ENCODE data around the gene SPIB.
"Not testable (repeated sequence)": the region's sequence is repeated elsewhere in the genome, so short reads cannot be mapped to it uniquely, and the experiment has no call there.

The SPIB gene

DNA sequence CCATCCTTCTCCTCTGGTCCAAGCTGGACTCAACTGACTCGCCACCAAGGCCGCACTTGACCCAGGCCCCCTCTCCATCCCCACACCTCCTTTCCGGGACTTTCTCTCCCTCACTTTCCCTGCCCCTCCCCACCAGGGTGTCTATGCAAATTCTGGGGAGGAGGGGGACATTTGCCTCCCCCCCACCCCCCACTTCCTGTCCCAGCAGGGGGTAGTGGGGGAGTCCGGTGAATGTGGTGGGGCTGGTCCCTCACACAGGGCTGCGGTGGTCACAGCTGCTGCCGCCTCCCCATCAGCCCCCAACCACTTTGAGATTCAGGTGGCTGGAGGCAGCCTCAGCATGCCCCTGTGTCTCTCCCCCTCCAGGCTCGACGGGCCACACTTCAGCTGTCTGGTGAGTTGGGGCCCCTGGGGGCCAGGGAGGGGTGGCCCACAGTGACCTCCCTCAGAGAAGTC is 870 bp downstream of the SPIB start:
- DNase-seq: no peak

DNA sequence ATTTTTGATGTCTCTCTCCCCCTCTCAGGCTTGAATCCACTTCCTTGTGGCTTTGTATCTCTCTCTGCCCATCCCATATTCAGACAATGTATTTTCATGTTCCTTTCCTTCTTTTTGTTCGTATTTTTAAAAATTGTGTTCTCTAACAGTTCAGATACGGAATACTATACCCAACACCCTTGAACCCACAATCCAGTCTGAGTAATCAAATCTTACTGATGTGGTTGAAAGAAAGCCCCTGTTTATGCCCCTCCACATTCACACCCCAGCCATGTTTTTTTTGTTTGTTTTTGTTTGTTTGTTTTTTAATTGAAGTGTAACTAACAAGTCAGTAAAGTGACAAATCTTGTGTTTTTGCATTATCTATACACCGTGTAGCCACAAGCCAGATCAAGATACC is 1.4 kb downstream of the SPIB start:
- DNase-seq: no peak

DNA sequence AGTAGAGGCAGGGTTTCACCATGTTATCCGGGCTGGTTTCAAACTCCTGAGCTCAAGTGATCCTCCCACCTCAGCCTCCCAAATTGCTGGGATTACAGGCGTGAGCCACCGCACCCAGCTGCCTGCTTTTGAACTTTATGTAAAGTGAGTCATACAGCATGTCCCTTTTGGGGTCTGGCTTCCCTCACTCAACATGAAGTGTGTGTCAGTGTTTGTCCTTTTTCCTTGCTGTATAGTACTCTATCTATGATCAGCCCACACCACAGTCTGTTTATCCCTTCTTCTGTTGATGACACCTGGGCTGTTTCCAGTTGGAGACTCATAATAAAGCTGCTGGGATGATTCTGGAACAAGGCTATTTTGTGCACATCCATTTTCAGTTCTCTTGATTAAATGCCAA is 2.1 kb downstream of the SPIB start:
- DNase-seq: no peak

DNA sequence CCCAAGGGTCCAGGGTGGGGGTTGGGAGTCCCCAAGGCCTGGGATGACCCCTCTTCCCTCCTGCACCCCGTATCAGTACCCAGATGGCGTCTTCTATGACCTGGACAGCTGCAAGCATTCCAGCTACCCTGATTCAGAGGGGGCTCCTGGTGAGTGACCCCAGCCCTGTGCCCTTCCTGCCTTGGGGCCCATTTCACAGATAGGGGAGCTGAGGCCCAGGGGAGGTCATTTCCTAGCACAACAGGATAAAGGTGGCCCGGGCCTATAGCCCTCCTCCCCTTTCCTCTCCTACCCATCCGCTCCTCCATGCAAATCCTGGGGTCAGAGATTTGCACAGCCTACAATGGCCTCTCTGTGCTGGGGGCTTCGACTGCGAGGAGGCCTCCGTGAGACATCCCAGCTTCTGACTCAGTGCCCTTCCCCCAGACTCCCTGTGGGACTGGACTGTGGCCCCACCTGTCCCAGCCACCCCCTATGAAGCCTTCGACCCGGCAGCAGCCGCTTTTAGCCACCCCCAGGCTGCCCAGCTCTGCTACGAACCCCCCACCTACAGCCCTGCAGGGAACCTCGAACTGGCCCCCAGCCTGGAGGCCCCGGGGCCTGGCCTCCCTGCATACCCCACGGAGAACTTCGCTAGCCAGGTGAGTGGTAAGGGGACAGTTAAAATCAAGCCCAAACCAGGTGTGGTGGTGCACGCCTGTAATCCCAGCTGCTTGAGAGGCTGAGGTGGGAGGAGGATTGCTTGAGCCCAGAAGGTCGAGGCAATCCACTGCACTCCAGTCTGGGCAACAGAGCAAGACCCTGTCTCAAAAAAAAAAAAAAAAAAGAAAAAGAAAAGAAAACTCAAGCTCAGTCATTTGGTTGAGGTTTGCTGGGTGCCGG is 3.9 kb downstream of the SPIB start:
- no peak for DNase-seq

DNA sequence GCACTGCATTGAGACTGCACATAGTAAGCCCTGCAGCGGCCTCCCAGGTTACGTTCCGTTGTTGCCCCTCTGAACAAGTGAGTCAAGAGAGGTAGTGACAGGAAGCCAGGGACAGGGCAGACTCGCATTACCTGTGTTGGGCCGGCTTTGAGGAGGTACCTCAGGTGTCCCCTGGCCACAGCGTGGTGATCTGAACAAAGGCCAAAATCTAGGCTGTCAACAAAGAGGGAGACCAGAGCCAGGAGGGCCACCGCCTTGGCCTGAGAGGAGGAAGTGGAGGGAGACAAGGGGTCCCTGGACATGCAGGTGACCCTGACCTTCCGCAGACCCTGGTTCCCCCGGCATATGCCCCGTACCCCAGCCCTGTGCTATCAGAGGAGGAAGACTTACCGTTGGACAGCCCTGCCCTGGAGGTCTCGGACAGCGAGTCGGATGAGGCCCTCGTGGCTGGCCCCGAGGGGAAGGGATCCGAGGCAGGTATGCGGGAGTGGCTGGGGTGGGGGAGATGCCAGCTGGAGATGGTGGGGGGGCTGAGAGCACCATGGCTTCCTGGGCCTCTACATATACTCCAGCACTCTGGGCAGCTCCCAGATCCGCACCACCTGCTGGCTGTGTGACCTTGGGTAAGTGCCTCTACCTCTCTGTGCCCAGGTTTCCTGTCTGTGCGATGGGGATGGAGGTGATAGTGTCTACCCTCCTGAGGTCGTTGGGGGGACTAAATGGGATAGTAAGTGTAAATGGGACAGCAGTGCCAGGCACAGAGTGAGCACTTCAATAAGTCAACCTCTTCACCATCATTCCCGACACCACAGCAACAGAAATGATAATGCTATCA is 4.8 kb downstream of the SPIB start:
- DNase-seq: no peak

DNA sequence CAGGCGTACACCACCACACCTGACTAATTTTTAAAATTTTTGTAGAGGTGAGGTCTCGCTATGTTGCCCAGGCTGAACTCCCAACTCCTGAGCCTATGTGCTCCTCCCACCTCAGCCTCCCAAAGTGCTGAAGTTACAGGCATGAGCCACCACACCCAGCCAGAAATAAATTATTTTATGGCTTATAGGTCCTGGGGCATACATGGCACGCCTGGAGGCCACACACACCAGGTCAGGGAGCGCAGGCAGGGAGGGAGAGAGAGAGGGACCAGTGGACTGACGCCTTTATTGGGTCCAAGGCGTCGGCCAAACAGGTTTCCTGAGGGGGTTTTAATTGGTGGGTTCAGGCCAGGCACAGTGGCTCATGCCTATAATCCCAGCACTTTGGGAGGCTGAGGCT is 6.8 kb downstream of the SPIB start:
- no peak for DNase-seq

GRCh38 chr19:50427318-50427925 is 8.7 kb downstream of the SPIB start:
- DNase-seq: no peak

DNA sequence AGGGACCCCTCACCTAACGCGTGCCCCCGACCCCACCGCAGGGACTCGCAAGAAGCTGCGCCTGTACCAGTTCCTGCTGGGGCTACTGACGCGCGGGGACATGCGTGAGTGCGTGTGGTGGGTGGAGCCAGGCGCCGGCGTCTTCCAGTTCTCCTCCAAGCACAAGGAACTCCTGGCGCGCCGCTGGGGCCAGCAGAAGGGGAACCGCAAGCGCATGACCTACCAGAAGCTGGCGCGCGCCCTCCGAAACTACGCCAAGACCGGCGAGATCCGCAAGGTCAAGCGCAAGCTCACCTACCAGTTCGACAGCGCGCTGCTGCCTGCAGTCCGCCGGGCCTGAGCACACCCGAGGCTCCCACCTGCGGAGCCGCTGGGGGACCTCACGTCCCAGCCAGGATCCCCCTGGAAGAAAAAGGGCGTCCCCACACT is 9.3 kb downstream of the SPIB start:
- DNase-seq: no peak

DNA sequence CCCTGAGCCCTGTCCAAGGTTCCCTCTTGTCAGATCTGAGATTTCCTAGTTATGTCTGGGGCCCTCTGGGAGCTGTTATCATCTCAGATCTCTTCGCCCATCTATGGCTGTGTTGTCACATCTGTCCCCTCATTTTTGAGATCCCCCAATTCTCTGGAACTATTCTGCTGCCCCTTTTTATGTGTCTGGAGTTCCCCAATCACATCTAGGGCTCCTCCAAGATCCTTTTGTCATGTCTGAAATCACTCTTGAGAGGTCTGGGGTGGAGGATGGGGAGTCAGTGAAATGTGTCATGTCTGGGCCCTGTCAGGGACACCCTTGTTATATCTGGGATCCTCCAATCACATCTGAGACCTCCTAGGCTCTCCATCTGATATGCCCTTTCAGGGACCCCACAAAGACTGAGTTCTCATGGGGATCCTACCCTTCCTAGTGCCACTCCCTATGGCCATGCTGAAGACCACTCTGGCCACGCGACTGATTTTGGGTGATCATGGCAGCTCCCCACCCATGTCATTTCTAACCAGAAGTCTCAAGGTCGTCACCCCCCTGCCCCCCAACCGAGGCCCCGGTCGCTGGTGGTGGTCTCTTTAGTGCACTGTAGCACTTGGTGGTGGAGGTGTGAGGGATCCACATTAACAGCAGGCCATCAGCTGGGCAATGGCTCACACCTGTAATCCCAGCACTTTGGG is 10.2 kb downstream of the SPIB start:
- DNase-seq: no peak

DNA sequence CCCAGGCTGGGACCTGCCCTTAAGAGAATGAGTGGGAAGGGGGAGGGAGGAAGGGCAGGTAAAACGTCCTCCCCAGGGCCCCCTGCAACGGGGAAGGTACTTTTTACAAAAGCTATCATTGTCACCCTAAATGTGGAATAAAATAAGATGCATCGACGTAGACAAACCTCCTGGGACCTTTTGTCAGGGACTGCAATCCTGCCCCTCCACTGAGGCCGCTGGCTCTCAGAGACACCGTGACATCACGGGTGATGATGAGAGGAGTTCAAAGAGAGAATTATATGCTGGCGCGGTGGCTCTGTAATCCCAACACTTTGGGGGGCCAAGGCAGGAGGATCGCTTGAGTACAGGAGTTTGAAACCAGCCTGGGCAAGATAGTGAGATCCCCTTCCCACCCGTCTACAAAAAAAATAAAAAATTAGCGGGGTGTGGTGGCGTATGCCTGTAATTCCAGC is 12.2 kb downstream of the SPIB start:
- no peak for DNase-seq

DNA sequence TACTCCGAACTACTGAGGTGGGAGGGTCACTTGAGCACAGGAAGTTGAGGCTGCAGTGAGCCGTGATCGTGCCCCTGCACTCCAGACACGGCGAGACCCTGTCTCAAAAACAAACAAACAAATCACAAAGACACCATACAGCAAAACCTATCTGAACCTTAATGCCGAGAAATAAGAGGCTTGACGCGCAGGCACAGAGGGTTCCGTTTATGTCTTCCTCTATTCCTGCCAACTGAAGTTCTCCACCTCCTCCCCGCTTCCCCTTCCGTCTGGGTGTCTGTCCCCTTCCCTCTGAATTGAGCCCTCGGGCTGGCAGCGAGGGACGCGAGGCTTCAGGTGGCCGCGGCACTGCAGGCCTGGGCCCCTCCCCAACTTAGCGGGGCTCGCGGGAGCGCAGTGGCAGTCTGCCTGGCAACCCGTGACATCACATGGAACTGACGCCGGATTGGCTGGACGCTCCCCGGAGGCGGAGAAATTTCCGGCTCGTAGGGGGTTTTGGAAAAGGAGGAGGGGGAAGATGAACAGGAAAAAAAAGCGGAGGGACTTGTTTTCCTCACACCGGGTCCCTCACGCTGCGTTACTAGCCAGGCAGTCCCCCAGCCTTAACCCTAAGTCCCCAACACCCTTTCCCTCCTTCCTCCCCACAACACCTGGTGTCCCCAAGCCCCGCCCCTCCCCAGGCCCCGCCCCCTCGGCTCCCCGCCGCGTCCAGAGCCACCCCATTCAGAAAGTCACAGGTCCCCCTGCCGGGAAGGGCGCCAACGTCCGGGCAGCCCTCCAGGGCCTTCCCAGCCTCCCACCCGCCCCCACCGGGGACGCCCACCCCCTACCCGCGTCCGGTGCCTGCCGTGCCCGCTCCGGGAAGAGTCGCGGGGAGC is 12.8 kb downstream of the SPIB start:
- peak; percentile 88 for DNase-seq

DNA sequence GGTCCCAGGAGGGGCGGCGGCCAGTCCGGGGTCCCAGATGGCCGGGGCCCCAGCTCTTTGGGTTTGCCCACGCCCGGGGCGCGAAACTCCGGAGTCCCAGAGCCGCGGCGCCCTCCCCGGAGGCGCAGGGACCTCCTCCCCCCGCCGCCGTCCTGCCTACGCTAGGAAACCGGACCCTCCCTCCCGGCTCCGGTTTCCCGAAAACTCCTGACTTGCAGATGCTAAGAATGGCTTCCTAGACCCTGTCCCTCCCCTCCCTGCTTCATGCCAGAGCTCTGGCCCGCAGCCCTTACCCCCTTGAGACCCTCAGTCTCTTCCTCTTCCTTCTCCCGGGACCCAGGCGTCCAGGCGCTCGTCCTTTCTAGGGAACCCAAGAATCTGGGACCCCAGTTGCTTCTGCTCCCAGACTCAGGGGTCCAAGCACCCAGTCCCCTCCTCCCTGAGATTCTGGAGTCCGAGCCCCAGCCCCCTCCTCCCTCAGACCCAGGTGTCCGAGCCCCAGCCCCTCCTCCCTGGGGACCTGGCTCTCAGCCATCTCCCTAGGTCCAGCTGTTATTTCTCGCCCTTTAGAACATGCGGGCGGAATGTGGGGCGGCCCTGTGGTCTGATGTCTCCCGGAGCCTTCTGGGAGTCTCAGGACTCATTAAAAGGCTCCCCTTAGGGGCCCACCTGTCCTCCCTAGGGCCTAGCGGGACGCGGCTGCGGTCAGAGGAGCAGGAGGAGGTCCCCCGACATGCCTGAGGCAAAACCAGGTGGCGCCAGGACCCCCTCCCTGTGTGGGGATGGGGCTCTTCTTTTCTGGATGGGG is 13.7 kb downstream of the SPIB start, which contains the start of gene MYBPC2:
TSS of gene MYBPC2 (plus strand) at position 672 of the 808 bp plus-strand sequence. CDS start at position 734, 62 bp downstream.
- DNase-seq: no peak

- DNase-seq: no peak
Observed at GRCh38 chr19:50433201-50434180, 14.8 kb downstream of the SPIB start.

- no peak for DNase-seq
Observed at GRCh38 chr19:50434525-50434924, 15.8 kb downstream of the SPIB start.

DNA sequence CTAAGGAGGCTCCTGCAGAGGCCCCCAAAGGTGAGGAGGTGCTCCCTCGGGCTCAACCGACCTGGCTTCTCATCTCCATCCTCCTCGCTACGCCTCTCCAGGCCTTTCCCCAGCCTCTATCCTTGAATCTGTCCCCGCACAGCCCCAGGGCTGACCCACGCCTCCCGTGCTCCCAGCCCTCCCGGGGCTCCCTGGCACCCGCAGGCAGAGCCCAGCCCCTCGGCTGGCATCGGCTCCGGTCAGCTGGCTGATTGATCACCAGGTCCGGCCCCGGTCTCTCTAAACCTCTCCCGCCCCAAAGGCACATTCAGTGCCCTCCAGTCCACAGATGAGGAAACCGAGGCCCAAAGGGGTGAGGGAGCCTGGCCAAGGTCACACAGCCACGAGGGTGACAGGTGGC is 16.5 kb downstream of the SPIB start:
- DNase-seq: no peak

GRCh38 chr19:50435627-50436026 is 16.9 kb downstream of the SPIB start:
- DNase-seq: no peak

- no peak for DNase-seq
Observed at GRCh38 chr19:50437862-50438449, 19.2 kb downstream of the SPIB start.

GRCh38 chr19:50439130-50439529 is 20.4 kb downstream of the SPIB start:
- DNase-seq: not testable (repeated sequence)

- DNase-seq: no peak
Observed at GRCh38 chr19:50444059-50444458, 25.3 kb downstream of the SPIB start.
